ENCODE results near the gene WBP2.
A peak's percentile ranks its signal among the peaks of the same experiment; 100 is the strongest.

The WBP2 gene

GRCh38 chr17:75828741-75829140 is 26.4 kb downstream of the WBP2 start:
- no peak for DNase-seq (ENCODE audit: low read depth)

GRCh38 chr17:75828076-75828400 is 27.1 kb downstream of the WBP2 start:
- DNase-seq (ENCODE audit: low read depth), result no peak

- peak; percentile 59 for DNase-seq (ENCODE audit: low read depth)
These were observed 27.6 kb downstream of the WBP2 start for GRCh38 chr17:75827308-75828075.

- DNase-seq (ENCODE audit: low read depth), result no peak
These were observed 28.4 kb downstream of the WBP2 start for GRCh38 chr17:75826561-75827307.

DNA sequence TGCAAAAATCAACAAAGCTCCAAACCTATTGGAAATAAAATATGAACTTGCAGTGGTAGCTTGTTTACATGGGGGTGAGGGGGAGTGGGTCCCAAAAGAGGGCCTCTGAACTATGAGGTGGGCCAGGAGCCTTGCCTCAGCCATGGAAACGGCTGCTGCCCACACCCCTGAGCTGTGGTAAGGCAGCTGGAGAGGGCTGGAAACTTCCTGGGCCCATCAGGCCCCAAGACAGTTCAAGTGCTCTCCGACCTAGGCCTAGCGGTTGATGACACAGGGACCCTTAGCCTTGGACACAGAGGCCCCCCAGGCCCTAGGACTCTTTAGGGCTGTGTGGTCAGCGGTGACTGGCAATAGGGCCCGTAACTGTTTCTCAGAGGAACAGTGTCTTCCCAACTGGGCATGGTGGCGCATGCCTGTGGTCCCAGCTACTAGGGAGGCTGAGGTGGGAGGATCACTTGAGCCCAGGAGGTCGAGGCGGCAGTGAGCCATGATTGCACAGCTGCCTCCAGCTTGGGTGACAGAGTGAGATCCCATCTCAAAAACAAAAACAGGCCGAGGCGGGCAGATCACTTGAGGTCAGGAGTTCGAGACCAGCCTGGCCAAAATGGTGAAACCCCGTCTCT is 29.3 kb downstream of the WBP2 start:
- no peak for DNase-seq (ENCODE audit: low read depth)

GRCh38 chr17:75825149-75825552 is 30.0 kb downstream of the WBP2 start:
- no peak for DNase-seq (ENCODE audit: low read depth)

DNA sequence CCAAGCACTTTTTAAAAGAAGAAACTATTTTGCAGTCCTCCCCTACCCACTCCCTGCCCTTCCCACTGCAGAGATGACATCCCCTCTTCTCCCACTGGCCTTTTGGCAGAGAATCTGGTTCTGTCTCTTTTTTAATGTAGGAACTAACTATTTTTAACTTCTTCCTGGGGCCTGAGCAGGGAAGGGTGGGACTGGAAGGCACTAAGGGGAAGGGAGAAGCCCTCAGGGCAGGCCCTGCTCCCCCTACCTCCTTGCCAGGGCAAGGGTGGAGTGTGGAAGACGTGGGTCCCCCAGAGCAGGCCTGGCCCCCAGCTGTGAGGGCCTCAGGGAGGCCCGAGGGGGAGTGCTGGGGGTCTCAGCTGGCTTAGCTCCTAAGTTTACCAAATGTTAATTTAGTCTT is 30.5 kb downstream of the WBP2 start:
- no peak for DNase-seq (ENCODE audit: low read depth)

DNA sequence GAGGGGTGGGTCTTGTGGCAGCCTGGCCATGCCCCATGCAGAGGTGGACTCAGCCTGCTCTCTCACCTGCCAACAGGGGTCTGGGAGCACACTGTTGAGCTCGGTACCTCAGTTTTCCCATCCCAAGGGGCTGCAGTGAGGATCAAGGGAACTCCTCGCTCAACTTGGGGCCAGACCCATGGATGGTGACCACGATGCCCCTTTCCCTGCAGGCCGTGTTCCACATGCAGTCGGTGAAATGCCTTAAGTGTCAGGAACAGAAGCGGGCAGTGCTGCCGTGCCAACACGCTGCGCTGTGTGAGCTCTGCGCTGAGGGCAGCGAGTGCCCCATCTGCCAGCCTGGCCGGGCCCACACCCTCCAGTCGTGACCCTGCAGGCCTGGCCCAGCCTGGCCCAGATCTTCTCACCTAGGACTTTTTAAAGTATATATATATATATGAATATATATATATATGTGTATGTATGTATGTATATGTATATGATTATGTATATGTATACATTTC is 31.0 kb downstream of the WBP2 start:
- DNase-seq (ENCODE audit: low read depth), result no peak

- no peak for DNase-seq (ENCODE audit: low read depth)
These were observed 31.7 kb downstream of the WBP2 start for GRCh38 chr17:75823257-75824041.

- no peak for DNase-seq (ENCODE audit: low read depth)
These were observed 32.4 kb downstream of the WBP2 start for GRCh38 chr17:75822800-75823166.

DNA sequence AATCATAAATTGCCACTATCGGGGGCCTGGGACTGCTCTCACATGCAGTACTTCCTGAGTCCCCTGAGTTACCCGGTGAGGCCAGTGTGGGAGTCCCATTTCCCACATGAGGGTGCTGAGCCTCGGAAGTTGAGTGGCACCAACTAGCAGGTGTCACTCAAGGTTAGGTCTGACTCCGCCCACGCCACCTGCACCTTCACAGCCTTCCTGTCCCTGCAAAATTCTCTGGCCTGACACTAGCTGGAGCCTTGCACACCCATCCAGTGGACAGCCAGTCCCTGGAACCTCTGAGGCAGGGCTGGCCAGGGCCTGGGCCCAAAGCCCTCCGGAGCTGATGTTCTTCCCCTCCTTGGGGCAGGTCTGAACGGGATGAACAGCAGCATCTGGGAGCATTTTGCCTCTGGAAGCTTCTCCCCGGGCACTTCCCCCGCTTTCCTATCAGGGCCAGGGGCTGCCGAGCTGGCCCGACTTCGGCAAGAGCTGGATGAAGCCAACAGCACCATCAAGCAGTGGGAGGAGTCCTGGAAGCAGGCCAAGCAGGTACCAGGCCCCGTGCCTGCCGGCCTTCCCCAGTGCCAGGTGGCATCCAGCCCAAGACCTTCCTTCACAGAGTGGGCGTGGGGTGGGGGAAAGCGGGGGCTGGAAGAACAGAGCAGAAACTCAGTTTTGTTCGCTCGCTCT is 32.9 kb downstream of the WBP2 start:
- no peak for DNase-seq (ENCODE audit: low read depth)

- DNase-seq (ENCODE audit: low read depth), result no peak
These were observed 33.6 kb downstream of the WBP2 start for GRCh38 chr17:75821552-75821951.

- no peak for DNase-seq (ENCODE audit: low read depth)
These were observed 34.7 kb downstream of the WBP2 start for GRCh38 chr17:75820094-75821080.

- no peak for DNase-seq (ENCODE audit: low read depth)
These were observed 35.5 kb downstream of the WBP2 start for GRCh38 chr17:75819678-75820077.

DNA sequence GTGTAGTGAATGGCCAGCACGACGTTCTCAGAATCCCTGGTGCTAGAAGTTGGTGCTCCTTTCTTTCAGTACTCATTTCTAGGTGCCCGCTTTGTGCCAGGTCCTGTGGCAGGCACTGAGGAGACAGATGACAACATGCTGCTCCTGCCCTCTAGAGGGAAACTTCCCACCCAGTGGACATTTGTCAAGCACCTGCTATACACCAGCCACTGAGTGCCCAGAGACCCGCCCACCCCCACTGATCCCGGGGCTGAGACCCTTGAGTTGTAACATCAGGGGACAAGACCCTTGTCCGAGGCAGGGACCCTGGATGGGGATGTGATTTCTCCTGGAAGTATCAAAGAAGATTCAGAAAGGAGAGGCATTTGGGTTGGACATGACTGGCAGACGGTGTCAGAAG is 36.0 kb downstream of the WBP2 start:
- DNase-seq (ENCODE audit: low read depth), result no peak

DNA sequence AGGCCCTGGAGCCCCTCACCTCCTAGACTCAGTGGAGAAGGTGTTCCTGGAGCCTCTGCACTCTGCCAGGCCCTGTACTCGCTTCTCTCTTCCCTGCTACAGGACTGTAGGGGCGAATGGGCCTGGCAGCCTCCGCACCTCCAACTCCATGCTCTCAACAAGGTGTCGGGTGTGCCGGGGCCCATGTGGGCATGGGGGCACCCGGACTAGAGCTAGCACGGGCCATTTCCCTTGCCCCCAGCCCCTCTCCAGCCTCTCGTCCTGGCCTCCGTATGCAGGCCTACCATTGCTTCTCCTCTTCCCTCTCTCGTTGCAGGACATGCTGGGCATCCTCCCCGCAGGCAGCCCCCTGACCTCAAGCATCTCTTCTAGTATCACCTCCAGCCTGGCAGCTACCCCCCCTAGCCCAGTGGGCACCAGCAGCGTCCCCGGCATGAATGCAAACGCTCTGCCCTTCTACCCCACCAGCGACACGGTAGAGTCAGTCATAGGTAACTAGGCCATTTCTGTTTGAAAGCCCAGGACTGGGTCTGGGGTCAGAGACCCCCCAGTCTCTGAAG is 36.7 kb downstream of the WBP2 start:
- DNase-seq (ENCODE audit: low read depth), result no peak

DNA sequence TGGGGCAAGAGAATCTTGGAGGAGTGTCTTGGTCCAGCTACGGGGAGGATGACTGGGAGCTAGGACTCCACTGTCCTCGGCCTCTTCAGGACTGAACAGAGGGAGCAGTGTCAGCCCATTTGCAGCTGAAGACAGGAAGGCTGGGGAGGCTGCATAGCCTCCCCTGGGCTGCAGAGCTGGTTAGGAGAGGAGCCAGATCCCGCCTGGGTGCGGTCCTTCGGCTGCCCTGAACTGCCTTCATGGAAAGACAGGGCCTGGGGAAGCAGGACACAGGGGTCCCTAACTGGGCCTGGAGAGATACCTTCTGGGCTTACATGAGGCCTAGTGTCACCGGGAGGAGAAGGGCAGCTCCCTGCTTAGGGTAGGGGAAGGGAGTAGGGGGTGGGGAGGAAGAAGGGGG is 37.6 kb downstream of the WBP2 start:
- no peak for DNase-seq (ENCODE audit: low read depth)

DNA sequence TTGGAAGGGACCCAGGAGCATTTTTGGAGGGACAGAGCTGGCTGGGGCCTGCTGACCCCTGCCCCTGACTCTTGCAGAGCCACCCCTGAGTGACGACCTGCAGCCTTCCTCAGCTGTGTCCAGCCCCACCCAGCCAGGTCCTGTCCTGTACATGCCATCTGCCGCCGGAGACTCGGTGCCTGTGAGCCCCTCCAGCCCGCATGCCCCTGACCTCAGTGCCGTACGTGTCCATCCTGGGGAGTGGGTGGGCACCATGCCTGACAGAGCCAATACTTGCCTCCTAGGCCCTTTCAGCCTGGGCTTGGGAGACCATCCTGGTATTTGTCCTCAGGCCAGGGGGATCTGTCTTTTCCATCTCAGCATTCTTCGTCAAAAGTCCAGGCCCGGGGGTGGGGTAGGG is 38.4 kb downstream of the WBP2 start:
- DNase-seq (ENCODE audit: low read depth), result no peak

GRCh38 chr17:75815399-75815798 is 39.7 kb downstream of the WBP2 start:
- no peak for DNase-seq (ENCODE audit: low read depth)

DNA sequence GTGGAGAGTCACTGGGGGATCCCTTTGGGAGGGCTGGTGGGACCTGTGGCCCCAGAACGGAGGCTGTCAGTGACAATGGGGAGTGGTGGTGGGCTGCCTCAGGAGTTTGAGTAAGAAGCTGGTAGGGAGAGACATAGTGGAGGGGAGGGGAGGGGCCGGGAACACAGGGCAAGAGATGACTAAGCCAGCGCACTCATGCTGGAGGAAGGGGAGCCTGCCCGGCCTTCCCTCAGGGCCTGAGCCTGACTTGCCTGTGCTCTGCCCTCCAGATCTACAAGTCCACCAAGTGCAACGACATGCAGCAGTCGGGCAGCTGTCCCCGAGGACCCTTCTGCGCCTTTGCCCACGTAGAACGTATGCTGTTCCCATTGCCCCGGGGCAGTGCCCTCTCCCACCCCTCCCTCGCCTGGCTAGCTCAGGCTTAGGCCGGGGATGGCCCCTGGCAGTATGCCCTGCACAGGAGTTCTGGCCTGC is 40.2 kb downstream of the WBP2 start:
- DNase-seq (ENCODE audit: low read depth), result peak; percentile 84

Measured in EH (cell line).